CD14-positive monocyte (primary cell): ENCODE measurements around the gene PUS1. TPM values are rescaled to one million over a fixed set of nuclear protein-coding genes. Genes with fewer than 3 reads are reported as not detected.

ENCODE experiments used
- DNase-seq, 3 donors: peaks; one replicate each; pipeline ENCODE4 v3.0.0-alpha.2; 2011 to 2022
- H2AFZ ChIP-seq: 2 replicates; pipeline ENCODE4 v1.6.0; 2012; ENCODE audit warnings: mild to moderate bottlenecking, low read depth, low read length, inconsistent platforms; ENCODE audit not compliant: insufficient read depth, poor library complexity, severe bottlenecking
- H3K27ac ChIP-seq, 2 donors: 1 replicate in 1 of 2; 2 replicates in 1 of 2; pipeline ENCODE4 v1.5.1; 2012 to 2013; ENCODE audit warnings: low read length in 2 of 2, control low read depth in 1 of 2, inconsistent platforms in 1 of 2, low read depth in 1 of 2, mild to moderate bottlenecking in 1 of 2
- H3K27me3 ChIP-seq, 2 donors: one replicate each; pipeline versions ENCODE4 v1.6.0 to v1.6.1; 2011 to 2013; ENCODE audit warnings: low read length in 2 of 2; ENCODE audit not compliant: control insufficient read depth in 2 of 2, insufficient read depth in 2 of 2
- H3K36me3 ChIP-seq, 2 donors: replicated peaks in 1 of 2; 1 replicate in 1 of 2; 2 replicates in 1 of 2; pipeline versions ENCODE4 v1.5.1 to v1.6.1; 2012 to 2013; ENCODE audit warnings: low read length in 2 of 2, control low read depth in 1 of 2, inconsistent platforms in 1 of 2, mild to moderate bottlenecking in 1 of 2; ENCODE audit not compliant: insufficient read depth in 2 of 2, control insufficient read depth in 1 of 2
- H3K4me1 ChIP-seq, 2 donors: 1 replicate in 1 of 2; 2 replicates in 1 of 2; pipeline versions ENCODE4 v1.5.1 to v1.6.1; 2012 to 2013; ENCODE audit warnings: low read length in 2 of 2, control low read depth in 1 of 2, inconsistent platforms in 1 of 2, mild to moderate bottlenecking in 1 of 2, moderate library complexity in 1 of 2; ENCODE audit not compliant: insufficient read depth in 2 of 2, control insufficient read depth in 1 of 2
- H3K4me2 ChIP-seq: replicated peaks from 2 replicates; pipeline ENCODE3; 2012; ENCODE audit warnings: low read length, moderate library complexity, mild to moderate bottlenecking; ENCODE audit not compliant: poor library complexity, severe bottlenecking; ENCODE audit errors: extremely low read depth
- H3K4me3 ChIP-seq, 3 experiments: fragments of 200-600 bp in 1 of 3; sonication (generic) in 1 of 3; replicated peaks in 1 of 3; 1 replicate in 2 of 3; 2 replicates in 1 of 3; pipeline ENCODE4 v1.5.1; 2011 to 2013; ENCODE audit warnings: low read length in 3 of 3, mild to moderate bottlenecking in 3 of 3, control low read depth in 2 of 3, low read depth in 2 of 3, inconsistent platforms in 1 of 3, moderate library complexity in 1 of 3
- H3K79me2 ChIP-seq: 2 replicates; pipeline ENCODE4 v1.6.0; 2012; ENCODE audit warnings: mild to moderate bottlenecking, control low read depth, inconsistent platforms, low read length, moderate library complexity; ENCODE audit not compliant: insufficient read depth
- H3K9ac ChIP-seq: 2 replicates; pipeline ENCODE4 v1.6.0; 2017; ENCODE audit warnings: low read length, mild to moderate bottlenecking; ENCODE audit not compliant: insufficient read depth, poor library complexity, severe bottlenecking
- H3K9me3 ChIP-seq, 2 donors: replicated peaks in 1 of 2; 1 replicate in 1 of 2; 2 replicates in 1 of 2; pipeline versions ENCODE4 v1.5.1 to v1.6.1; 2012 to 2013; ENCODE audit warnings: low read length in 2 of 2, control low read depth in 1 of 2; ENCODE audit not compliant: control insufficient read depth in 1 of 2, insufficient read depth in 1 of 2
- H4K20me1 ChIP-seq: 2 replicates; pipeline ENCODE4 v1.6.0; 2012; ENCODE audit warnings: mild to moderate bottlenecking, low read length, control low read depth, moderate library complexity; ENCODE audit not compliant: insufficient read depth
- H3K27ac Mint-ChIP-seq, 7 donors: one replicate each; pipeline ENCODE4 v1.8.0; 2020; ENCODE audit warnings: mild to moderate bottlenecking in 7 of 7, mixed read lengths in 7 of 7, moderate library complexity in 6 of 7, inconsistent platforms in 2 of 7
- H3K27me3 Mint-ChIP-seq, 3 donors: one replicate each; pipeline ENCODE4 v1.8.0; 2021 to 2022; ENCODE audit warnings: low read depth in 3 of 3, mild to moderate bottlenecking in 3 of 3, mixed read lengths in 3 of 3, moderate library complexity in 3 of 3, inconsistent platforms in 1 of 3
- H3K36me3 Mint-ChIP-seq, 2 donors: one replicate each; pipeline ENCODE4 v1.8.0; 2020; ENCODE audit warnings: mixed read lengths in 2 of 2, inconsistent platforms in 1 of 2, mild to moderate bottlenecking in 1 of 2
- H3K4me1 Mint-ChIP-seq: one replicate; pipeline ENCODE4 v1.8.0; 2020; ENCODE audit warnings: mild to moderate bottlenecking, mixed read lengths
- H3K4me3 Mint-ChIP-seq, 2 donors: one replicate each; pipeline ENCODE4 v1.8.0; 2020; ENCODE audit warnings: mild to moderate bottlenecking in 2 of 2, mixed read lengths in 2 of 2, moderate library complexity in 1 of 2
- H3K9me3 Mint-ChIP-seq, 7 donors: one replicate each; pipeline ENCODE4 v1.8.0; 2020 to 2022; ENCODE audit warnings: mixed read lengths in 7 of 7, mild to moderate bottlenecking in 6 of 7, moderate library complexity in 6 of 7, inconsistent platforms in 2 of 7
- WGBS: methylation state at CpG from one replicate; pipeline ENCODE4 v1.1.5; 2013; ENCODE audit warnings: missing lambda C conversion rate; ENCODE audit not compliant: insufficient coverage; 5-methylcytosine and 5-hydroxymethylcytosine counted together
- intact Hi-C, 2 donors: fragments of 100-400 bp; cut with micrococcal nuclease; formaldehyde crosslinking; loops; one replicate each; pipeline versions ENCODE4 v1.15.0 to v1.15.1; 2023
- polyA plus RNA-seq, 3 donors: library from polyadenylated mRNA; depleted of rRNA in 1 of 3; unstranded in 2 of 3; stranded (reverse) in 1 of 3; fragments of 300-500 nt in 2 of 3; fragments of >200 nt in 1 of 3; fragmentation: Illumina TruSeq in 2 of 3; gene quantifications; 1 replicate in 2 of 3; 2 replicates in 1 of 3; pipeline ENCODE4 v1.2.3, GENCODE V29; 2012 to 2021
- TF ChIP-seq, protein P1 (sequence below): fragments of 200-600 bp; IDR thresholded peaks from one replicate; pipeline ENCODE4 v1.8.0; 2022; ENCODE audit warnings: antibody characterized with exemption, mild to moderate bottlenecking

The PUS1 gene
- polyA plus RNA-seq, 3 donors = 5.1 to 30.9 (median 6.9) TPM

DNA sequence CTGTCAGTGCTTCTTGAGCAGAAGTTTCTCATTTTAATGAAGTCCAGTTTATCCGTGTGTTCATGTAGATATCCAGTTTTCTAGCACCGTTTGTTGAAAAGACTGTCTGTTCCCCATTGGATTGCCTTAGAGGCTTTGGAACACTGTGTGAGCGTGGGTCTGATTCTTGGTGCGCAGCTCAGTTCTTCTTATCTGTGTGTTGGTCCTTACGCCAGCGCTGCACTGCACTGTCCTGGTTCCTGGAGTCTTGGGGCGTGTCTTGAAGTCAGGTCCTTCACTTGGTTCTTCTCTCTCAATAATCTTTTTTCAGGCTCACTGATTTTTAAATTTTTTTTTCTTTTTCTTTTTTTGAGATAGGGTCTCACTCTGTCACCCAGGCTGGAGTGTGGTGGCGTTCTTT is 46.2 kb downstream of the PUS1 start:
- Histone ChIP-seq H3K36me3 (peaks cover 15 to 29% of the 10 kb centered on the region in 2 donors), H3K79me2 (peaks cover 82% of the 10 kb centered on the region), H4K20me1 (peaks cover 63% of the 10 kb centered on the region), H3K9ac (no peak overlapping the region), H3K27me3 (no peaks in the 10 kb centered on the region), H3K4me1 (peaks cover 4 to 6% of the 10 kb centered on the region in 2 donors), H3K4me3 (no peak overlapping the region), H3K27ac (no peak overlapping the region), H3K4me2 (no peak overlapping the region), H3K9me3 (no peaks in the 10 kb centered on the region), H2AFZ (no peak overlapping the region)
- 99% methylated on average over 6 of the region's 8 CpGs for WGBS
- no peak overlapping the region for H3K4me3 Mint-ChIP-seq
- H3K27ac Mint-ChIP-seq = peak overlapping the region in 1 of 7 donors; percentile 79
- peaks cover 0 to 2% (median 0%) of the 10 kb centered on the region in 7 donors for H3K9me3 Mint-ChIP-seq
- peaks cover 12% of the 10 kb centered on the region for H3K4me1 Mint-ChIP-seq
- peaks cover 0 to 2% (median 0%) of the 10 kb centered on the region in 3 donors for H3K27me3 Mint-ChIP-seq
- H3K36me3 Mint-ChIP-seq = peaks cover 26 to 50% of the 10 kb centered on the region in 2 donors
- DNase-seq = no peak
- TF ChIP-seq, protein P1, sequence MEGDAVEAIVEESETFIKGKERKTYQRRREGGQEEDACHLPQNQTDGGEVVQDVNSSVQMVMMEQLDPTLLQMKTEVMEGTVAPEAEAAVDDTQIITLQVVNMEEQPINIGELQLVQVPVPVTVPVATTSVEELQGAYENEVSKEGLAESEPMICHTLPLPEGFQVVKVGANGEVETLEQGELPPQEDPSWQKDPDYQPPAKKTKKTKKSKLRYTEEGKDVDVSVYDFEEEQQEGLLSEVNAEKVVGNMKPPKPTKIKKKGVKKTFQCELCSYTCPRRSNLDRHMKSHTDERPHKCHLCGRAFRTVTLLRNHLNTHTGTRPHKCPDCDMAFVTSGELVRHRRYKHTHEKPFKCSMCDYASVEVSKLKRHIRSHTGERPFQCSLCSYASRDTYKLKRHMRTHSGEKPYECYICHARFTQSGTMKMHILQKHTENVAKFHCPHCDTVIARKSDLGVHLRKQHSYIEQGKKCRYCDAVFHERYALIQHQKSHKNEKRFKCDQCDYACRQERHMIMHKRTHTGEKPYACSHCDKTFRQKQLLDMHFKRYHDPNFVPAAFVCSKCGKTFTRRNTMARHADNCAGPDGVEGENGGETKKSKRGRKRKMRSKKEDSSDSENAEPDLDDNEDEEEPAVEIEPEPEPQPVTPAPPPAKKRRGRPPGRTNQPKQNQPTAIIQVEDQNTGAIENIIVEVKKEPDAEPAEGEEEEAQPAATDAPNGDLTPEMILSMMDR = no peak
- intact Hi-C loops = no loop called here

DNA sequence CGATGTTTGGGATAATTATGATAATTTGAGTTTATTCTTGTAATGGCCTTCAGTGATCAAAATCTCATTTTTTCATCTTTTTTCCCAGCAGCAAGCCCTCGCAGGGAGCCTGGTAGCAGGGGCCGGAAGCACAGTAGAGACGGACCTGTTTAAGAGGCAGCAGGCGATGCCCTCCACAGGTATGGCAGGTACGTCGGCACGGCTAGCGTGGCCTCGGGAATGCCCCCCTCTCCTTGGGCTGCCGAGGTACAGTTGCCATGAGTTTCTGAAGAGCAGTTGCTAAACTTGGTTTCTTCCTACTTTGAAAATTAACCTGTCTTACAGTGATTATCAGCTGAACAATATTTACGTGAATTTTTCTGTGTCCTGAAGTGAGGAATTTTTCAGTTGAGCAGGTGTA is 50.5 kb downstream of the PUS1 start:
- peaks cover 9 to 12% of the 10 kb centered on the region in 2 donors for H3K4me1 ChIP-seq
- no peak overlapping the region for H3K4me3 Mint-ChIP-seq
- no peak overlapping the region for H3K4me3 ChIP-seq
- no peak overlapping the region for H3K9ac ChIP-seq
- no peak for DNase-seq
- no peak overlapping the region for H3K27ac ChIP-seq
- no peaks in the 10 kb centered on the region for H3K27me3 ChIP-seq
- H3K4me2 ChIP-seq = no peak overlapping the region
- H3K4me1 Mint-ChIP-seq = peaks cover 11% of the 10 kb centered on the region
- peaks cover 38% of the 10 kb centered on the region for H3K79me2 ChIP-seq
- peaks cover 51 to 73% of the 10 kb centered on the region in 2 donors for H3K36me3 Mint-ChIP-seq
- H3K27ac Mint-ChIP-seq = no peak overlapping the region
- H3K9me3 Mint-ChIP-seq = peaks cover 0 to 2% (median 0%) of the 10 kb centered on the region in 7 donors
- H3K9me3 ChIP-seq = no peaks in the 10 kb centered on the region
- H4K20me1 ChIP-seq = peaks cover 42% of the 10 kb centered on the region
- peaks cover 0 to 2% (median 0%) of the 10 kb centered on the region in 3 donors for H3K27me3 Mint-ChIP-seq
- intact Hi-C loops = no loop called here
- no peak overlapping the region for H2AFZ ChIP-seq
- TF ChIP-seq, protein P1 = no peak
- peaks cover 45 to 66% of the 10 kb centered on the region in 2 donors for H3K36me3 ChIP-seq
- WGBS = 99% methylated on average over 9 of the region's 12 CpGs
